Subcutaneous preadipocyte (primary cell): ENCODE measurements around the gene PABPC5. TPM values are rescaled to one million over a fixed set of nuclear protein-coding genes. Genes with fewer than 3 reads are reported as not detected.

Source experiments
- small RNA-seq: library from RNA; depleted of rRNA; stranded (forward); fragments of <200 nt; gene quantifications from one replicate; pipeline ENCODE3, GENCODE V24; 2012
- total RNA-seq: library from RNA; depleted of rRNA; stranded (reverse); fragments of >200 nt; gene quantifications from 2 replicates; pipeline ENCODE4 v1.2.3, GENCODE V29; 2012

PABPC5 gene
- 2.5 and 4.0 TPM in 2 replicates for total RNA-seq

GRCh38 chrX:91434351-91435168, at the start of gene PABPC5:
TSS of gene PABPC5 (plus strand) at chrX:91434839. CDS start at chrX:91435578, 739 bp downstream.

Small RNAs within 50 kb of the gene (small RNA-seq; reads per million reads assigned to genes)
- not detected for gene AL662874.1
